GM19463 (cell line): ENCODE results near the gene GRM7.

Experiments used
- ATAC-seq: cut with Tn5 transposase; IDR thresholded peaks from one replicate; pipeline ENCODE4 v1.9.1; 2021; ENCODE audit warnings: mild to moderate bottlenecking, moderate library complexity; ENCODE audit not compliant: unreplicated experiment

GRM7 gene

GRCh38 chr3:7565574-7565973 is 704.7 kb downstream of the GRM7 start:
- no peak for ATAC-seq

GRCh38 chr3:7567160-7567559 is 706.2 kb downstream of the GRM7 start:
- ATAC-seq: peak; percentile 87

DNA sequence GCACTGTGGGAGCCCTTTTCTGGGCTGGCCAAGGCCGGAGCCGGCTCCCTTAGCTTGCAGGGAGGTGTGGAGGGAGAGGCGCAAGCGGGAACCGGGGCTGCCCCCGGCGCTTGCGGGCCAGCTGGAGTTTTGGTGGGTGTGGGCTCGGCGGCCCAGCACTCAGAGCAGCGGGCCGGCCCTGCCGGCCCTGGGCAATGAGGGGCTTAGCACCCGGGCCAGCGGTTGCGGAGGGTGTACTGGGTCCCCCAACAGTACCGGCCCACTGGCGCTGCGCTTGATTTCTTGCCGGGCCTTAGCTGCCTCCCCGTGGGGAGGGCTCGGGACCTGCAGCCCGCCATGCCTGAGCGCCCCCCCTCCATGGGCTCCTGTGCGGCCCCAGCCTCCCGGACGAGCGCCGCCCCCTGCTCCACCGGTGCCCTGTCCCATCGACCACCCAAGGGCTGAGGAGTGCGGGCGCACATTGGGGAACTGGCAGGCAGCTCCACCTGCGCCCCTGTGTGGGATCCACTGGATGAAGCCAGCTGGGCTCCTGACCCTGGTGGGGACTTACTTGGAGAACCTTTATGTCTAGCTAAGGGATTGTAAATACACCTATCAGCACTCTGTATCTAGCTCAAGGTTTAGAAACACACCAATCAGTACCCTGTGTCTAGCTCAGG is 707.7 kb downstream of the GRM7 start:
- no peak for ATAC-seq

- no peak for ATAC-seq
These were observed 712.4 kb downstream of the GRM7 start for GRCh38 chr3:7573330-7573729.

GRCh38 chr3:7574435-7574834 is 713.5 kb downstream of the GRM7 start:
- no peak for ATAC-seq

GRCh38 chr3:7576071-7576470 is 715.2 kb downstream of the GRM7 start:
- no peak for ATAC-seq

- ATAC-seq: no peak
These were observed 715.6 kb downstream of the GRM7 start for GRCh38 chr3:7576506-7576905.

- ATAC-seq: no peak
These were observed 716.6 kb downstream of the GRM7 start for GRCh38 chr3:7577513-7577912.

DNA sequence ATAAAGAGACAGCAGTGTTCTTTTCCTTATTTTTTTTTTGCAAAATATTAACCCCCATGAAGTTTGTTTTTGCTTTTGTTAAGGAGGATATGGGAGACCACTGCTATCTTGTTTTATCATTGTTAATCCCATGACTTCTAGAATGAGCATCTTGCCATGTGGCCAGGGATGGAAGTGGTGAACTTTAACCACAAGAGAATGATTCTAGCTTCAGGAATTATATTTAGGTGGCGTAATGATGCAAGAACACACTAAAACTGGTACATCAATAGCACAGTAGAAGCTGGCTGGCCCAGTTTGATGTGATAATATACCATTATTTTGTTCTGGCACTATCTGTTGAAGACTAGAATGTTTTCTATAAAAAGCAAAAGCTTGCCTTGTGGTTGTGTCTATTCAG is 720.9 kb downstream of the GRM7 start:
- ATAC-seq: no peak

GRCh38 chr3:7585052-7585451 is 724.1 kb downstream of the GRM7 start:
- ATAC-seq: peak; percentile 50

DNA sequence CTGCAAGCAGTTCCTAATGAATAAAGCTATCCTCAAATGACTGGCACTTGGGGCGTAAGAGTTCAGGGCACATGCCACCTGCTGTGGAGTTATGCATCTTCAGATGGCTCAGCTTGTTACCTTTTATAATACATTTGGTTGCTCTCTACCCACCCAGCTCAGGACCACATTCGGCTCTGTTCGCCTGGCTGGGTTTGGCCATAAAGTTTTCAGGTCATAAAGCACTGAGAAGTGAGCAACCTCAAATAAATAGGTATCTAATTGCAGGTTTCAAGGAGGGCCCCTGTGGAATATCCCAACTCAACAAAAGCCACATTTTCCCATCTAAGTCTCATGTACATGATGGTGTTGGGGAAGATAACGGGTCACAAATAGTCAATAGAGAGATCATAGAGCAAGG is 727.3 kb downstream of the GRM7 start:
- no peak for ATAC-seq

DNA sequence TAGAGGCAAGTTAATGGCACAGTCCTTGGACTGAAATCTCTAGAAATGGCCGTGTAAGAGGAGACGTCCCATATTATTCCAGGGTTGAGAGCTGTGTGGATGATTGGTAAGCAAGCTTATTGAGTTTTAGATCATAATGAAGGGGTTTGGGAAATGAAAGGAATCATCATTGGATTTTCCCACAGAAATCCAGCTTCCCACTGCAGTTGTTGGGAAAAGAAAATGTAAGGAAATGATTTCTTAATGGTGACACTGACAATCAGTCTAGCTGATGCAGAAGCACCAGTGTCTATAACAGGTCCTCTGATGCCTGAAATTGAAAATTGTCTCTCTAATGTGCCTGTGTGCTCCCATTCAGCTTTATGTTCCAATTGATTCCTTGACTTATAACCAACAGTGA is 728.6 kb downstream of the GRM7 start:
- no peak for ATAC-seq

DNA sequence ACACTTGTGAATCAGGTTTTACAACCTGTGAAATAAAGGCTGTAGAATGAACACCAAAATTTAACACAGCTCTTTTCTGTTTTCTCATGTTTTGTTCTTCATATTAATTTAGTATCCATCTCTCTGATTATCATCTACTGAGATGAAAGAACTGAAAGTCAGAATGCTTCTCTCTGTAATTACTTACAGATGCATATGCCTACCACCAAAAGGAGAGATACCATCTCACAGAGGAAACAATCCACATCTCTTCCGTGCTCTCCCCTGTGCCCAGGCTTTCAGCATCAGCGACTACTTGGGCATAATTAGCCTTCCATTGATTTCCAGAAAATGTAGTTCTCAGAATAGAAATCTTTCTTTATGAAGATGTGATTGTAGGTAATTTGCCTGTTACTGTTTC is 741.4 kb downstream of the GRM7 start:
- no peak for ATAC-seq

DNA sequence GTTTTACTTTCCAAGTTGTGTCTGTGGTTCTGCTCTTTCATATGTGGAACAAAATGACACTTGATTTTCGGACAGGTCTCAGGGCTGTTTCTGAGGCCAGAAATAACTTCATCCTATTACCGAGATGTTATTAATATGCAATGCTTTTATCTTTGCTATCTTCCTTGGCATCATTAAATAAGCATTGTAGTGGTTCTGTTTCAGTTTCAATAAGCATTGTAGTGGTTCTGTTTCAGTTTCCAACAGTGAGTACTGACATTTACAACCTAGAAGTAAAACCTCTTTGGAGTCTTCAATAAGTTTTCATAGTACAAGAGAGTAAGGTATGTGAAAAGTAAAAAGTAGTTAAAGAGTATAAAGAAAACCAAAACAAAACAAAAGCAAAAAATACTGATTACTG is 746.2 kb downstream of the GRM7 start:
- ATAC-seq: no peak

- ATAC-seq: no peak
These were observed 746.8 kb downstream of the GRM7 start for GRCh38 chr3:7607676-7608075.

- no peak for ATAC-seq
These were observed 749.7 kb downstream of the GRM7 start for GRCh38 chr3:7610634-7611033.

DNA sequence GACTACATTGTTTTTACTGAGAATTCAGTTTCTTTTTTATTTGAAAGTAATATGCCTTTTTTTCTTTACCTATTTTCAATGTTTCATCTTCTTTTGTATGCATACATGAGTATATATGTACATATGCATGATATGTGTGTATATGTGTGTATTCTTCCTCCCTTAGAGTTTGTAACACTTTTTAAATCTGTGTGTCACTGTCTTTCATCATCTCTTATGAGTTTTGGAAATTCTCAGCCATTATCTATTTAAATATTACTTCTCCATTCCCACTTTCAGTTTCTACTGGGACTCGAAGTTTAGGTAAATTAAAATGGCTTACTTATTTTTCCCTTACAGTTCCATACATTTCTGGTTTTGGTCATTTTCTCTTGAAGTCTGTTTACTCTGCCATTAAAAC is 754.1 kb downstream of the GRM7 start:
- no peak for ATAC-seq

GRCh38 chr3:7618606-7619005 is 757.7 kb downstream of the GRM7 start:
- ATAC-seq: no peak

GRCh38 chr3:7620401-7620800 is 759.5 kb downstream of the GRM7 start:
- no peak for ATAC-seq

DNA sequence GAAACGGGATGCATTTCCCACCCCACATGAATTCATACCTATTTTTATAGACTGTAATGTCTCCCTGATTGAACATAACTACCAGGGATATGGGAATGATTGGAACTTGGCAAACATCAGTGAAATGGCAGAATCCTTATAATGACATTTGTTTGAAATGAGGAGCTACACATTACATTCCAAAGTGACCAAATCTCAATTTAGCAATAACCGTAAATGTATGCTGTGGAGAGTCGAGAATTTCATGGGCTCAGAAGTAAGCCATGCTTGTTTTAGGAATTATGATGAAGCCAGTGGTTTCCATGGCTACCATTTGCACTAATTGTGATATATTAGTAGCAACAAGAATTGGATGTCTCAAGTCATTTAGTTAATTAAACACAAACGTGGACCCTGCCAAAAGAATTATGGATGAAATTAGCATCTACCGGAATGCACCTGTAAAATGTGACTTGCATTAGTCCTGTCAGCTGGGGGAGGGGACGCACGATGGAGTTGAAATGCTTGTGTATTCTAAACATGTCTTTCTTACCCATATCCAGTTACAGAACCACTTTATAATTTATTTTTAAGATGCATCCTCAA is 760.2 kb downstream of the GRM7 start:
- ATAC-seq: no peak

DNA sequence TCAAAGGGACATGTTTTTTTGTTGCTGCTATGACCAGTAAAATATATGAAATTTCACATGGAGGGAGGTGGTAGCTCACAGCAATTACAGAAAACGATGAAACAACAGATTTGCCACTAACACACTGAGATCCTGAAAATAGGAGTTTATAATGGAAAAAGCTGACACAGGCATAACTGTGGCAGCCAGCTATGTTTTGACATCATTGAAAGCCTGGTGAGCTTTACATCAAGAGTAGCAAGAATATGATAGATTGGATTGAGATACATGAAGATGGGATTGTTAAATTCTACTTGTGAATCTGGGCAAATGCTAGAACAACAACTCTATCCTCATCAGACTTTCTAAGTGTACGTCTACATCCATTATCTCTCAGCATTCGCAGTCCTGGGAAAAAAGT is 760.7 kb downstream of the GRM7 start:
- ATAC-seq: no peak

DNA sequence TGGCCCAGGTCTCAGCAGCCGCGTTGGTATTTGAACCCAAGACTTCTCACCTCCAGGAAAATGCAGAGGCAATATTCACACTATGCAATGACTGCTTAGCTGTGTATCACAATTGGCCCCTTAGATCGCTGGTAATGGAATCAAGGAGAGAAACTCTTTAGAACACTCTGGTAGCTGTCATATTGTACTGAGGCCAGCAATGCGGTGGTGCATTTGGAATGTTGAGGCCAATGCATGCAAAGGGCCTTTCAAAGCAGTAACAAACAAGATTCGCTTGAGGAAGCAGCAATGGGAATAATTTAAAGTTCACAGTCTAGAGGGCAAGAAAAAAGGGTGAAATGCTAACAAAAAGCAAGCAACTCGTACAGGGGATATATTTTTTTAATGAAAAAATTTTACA is 764.1 kb downstream of the GRM7 start:
- ATAC-seq: no peak

- no peak for ATAC-seq
These were observed 769.5 kb downstream of the GRM7 start for GRCh38 chr3:7630351-7630911.
